HL-60 (cell line): ENCODE measurements around the gene NMNAT3.

Experiments used
- POLR2AphosphoS5 ChIP-seq: IDR thresholded peaks from 2 replicates; pipeline ENCODE4 v1.6.1; 2012; ENCODE audit warnings: low read depth
- TF ChIP-seq, protein P1 (sequence below): IDR thresholded peaks from one replicate; pipeline ENCODE4 v1.5.1; 2011; ENCODE audit warnings: low read length, control low read depth, inconsistent platforms; ENCODE audit not compliant: insufficient read depth

DNA sequence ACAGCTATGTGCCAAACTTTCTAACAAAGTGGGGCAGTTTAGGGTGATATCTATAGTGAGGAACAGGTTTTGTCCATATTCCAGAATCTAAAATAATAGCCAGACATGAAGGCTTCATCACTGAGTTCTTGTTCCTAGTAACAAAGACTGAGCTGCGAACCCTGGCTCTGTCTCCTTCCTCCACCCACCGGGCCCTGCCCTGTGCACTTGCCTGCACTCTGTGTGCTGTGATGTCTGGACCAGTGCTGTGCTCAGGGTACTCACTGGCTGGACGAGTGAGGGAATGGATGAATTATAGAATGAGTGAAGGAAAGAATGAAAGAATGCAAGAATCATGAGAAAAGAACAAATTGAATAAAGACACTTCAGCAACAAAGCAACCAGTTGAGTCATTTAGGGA, 8.9 kb upstream of the NMNAT3 start:
- TF ChIP-seq, protein P1, sequence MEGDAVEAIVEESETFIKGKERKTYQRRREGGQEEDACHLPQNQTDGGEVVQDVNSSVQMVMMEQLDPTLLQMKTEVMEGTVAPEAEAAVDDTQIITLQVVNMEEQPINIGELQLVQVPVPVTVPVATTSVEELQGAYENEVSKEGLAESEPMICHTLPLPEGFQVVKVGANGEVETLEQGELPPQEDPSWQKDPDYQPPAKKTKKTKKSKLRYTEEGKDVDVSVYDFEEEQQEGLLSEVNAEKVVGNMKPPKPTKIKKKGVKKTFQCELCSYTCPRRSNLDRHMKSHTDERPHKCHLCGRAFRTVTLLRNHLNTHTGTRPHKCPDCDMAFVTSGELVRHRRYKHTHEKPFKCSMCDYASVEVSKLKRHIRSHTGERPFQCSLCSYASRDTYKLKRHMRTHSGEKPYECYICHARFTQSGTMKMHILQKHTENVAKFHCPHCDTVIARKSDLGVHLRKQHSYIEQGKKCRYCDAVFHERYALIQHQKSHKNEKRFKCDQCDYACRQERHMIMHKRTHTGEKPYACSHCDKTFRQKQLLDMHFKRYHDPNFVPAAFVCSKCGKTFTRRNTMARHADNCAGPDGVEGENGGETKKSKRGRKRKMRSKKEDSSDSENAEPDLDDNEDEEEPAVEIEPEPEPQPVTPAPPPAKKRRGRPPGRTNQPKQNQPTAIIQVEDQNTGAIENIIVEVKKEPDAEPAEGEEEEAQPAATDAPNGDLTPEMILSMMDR = no peak
- no peak for TF ChIP-seq POLR2AphosphoS5
